Measurements from ENCODE around the gene ZFP3. TPM values are rescaled to one million over a fixed set of nuclear protein-coding genes. Genes with fewer than 3 reads are reported as not detected.
"Not testable (repeated sequence)": the region's sequence is repeated elsewhere in the genome, so short reads cannot be mapped to it uniquely, and the experiment has no call there.

The ZFP3 gene
- total RNA-seq, 4 donors from 2014 or later = 5.8 to 8.1 (median 6.6) TPM

- Histone ChIP-seq H3K27me3 (peaks cover 41% of the 10 kb centered on the region), H3K4me1 (peaks cover 0 to 16% (median 5%) of the 10 kb centered on the region in 3 donors), H3K9me3 (peaks cover 0 to 10% (median 0%) of the 10 kb centered on the region in 3 donors), H3K36me3 (no peaks in the 10 kb centered on the region), H3K27ac (no peak overlapping the region), H3K4me3 (no peak overlapping the region)
- TF ChIP-seq EP300 (IDR thresholded peaks at IDR 0.05) (no peak), CTCF (IDR thresholded peaks at IDR 0.05) (no peak), POLR2AphosphoS5 (IDR thresholded peaks at IDR 0.05) (no peak), POLR2A (IDR thresholded peaks at IDR 0.05) (no peak)
- 90% methylated on average over 2 of the region's 16 CpGs; no CpG with 5 or more reads in 1 of the 2 donors for WGBS, 2 donors (ENCODE audit: low coverage in 1 of 2)
- no peak for ATAC-seq
Observed at GRCh38 chr17:5121186-5121841, 43.0 kb downstream of the ZFP3 start.

- peaks cover 37% of the 10 kb centered on the region for H3K27me3 ChIP-seq
- not testable (repeated sequence) for ATAC-seq, H3K9me3 ChIP-seq, H3K36me3 ChIP-seq
- peaks cover 0 to 16% (median 5%) of the 10 kb centered on the region in 3 donors for H3K4me1 ChIP-seq
- WGBS, 2 donors (ENCODE audit: low coverage in 1 of 2) = 37 to 67% methylated on average over 2 to 5 of the region's 7 CpGs
- peak overlapping the region in 1 of 4 donors; percentile 61 for H3K27ac ChIP-seq
- peak overlapping the region; percentile 60 to 62 for H3K4me3 ChIP-seq
Observed at GRCh38 chr17:5122056-5122455, 43.8 kb downstream of the ZFP3 start.

GRCh38 chr17:5122586-5123342 lies 44.5 kb downstream of the ZFP3 start:
- H3K4me1 ChIP-seq = peaks cover 0 to 16% (median 5%) of the 10 kb centered on the region in 3 donors
- peak overlapping the region; percentile 60 to 62 for H3K4me3 ChIP-seq
- H3K27me3 ChIP-seq = peaks cover 38% of the 10 kb centered on the region
- TF ChIP-seq CTCF (IDR thresholded peaks at IDR 0.05) (peak in 1 of 4 experiments; percentile 20), POLR2A (IDR thresholded peaks at IDR 0.05) (no peak)
- H3K27ac ChIP-seq = peak overlapping the region in 3 of 4 donors; percentile 43 to 61 (median 55)
- peaks cover 0 to 9% (median 0%) of the 10 kb centered on the region in 3 donors for H3K9me3 ChIP-seq
- WGBS, 2 donors (ENCODE audit: low coverage in 1 of 2) = 0% methylated on average over 2 of the region's 75 CpGs; no CpG with 5 or more reads in 1 of the 2 donors
- peak; percentile 80 for ATAC-seq
- no peaks in the 10 kb centered on the region for H3K36me3 ChIP-seq

GRCh38 chr17:5123343-5124124 lies 45.3 kb downstream of the ZFP3 start:
- peaks cover 32% of the 10 kb centered on the region for H3K27me3 ChIP-seq
- H3K4me3 ChIP-seq = peak overlapping the region; percentile 60 to 62
- peak; percentile 66 for ATAC-seq
- no CpG with 5 or more reads among the region's 53 CpGs for WGBS, 2 donors (ENCODE audit: low coverage in 1 of 2)
- H3K27ac ChIP-seq = peak overlapping the region in 1 of 4 donors; percentile 43
- H3K9me3 ChIP-seq = peaks cover 0 to 6% (median 0%) of the 10 kb centered on the region in 3 donors
- H3K4me1 ChIP-seq = peaks cover 0 to 16% (median 5%) of the 10 kb centered on the region in 3 donors
- TF ChIP-seq POLR2AphosphoS5 (IDR thresholded peaks at IDR 0.05) (no peak), POLR2A (IDR thresholded peaks at IDR 0.05) (no peak), CTCF (IDR thresholded peaks at IDR 0.05) (peak in 1 of 4 experiments; percentile 6), EP300 (IDR thresholded peaks at IDR 0.05) (no peak)
- no peaks in the 10 kb centered on the region for H3K36me3 ChIP-seq

- H3K27ac ChIP-seq, ATAC-seq, H3K36me3 ChIP-seq, H3K4me3 ChIP-seq, H3K9me3 ChIP-seq: not testable (repeated sequence)
- WGBS, 2 donors (ENCODE audit: low coverage in 1 of 2) = no CpG with 5 or more reads among the region's 5 CpGs
- Histone ChIP-seq H3K27me3 (peaks cover 27% of the 10 kb centered on the region), H3K4me1 (peaks cover 0 to 16% (median 5%) of the 10 kb centered on the region in 3 donors)
Observed at GRCh38 chr17:5124125-5124760, 46.0 kb downstream of the ZFP3 start.

- not testable (repeated sequence) for H3K36me3 ChIP-seq, ATAC-seq, H3K9me3 ChIP-seq, H3K27ac ChIP-seq, H3K4me3 ChIP-seq
- whole genome bisulfite sequencing, 2 donors (ENCODE audit: low coverage in 1 of 2) = no CpG with 5 or more reads among the region's 7 CpGs
- Histone ChIP-seq H3K4me1 (peaks cover 0 to 16% (median 5%) of the 10 kb centered on the region in 3 donors), H3K27me3 (peaks cover 27% of the 10 kb centered on the region)
Observed at GRCh38 chr17:5124896-5125295, 46.6 kb downstream of the ZFP3 start.
